Mammary epithelial cell (primary cell): ENCODE measurements around the gene CYREN.

Experiments used
- CTCF ChIP-seq, 2 donors: IDR thresholded peaks in 1 of 2; conservative IDR thresholded peaks in 1 of 2; 2 replicates each; pipeline ENCODE4 v1.5.1; 2011 to 2012; ENCODE audit warnings: inconsistent platforms in 2 of 2, low read length in 2 of 2, mild to moderate bottlenecking in 2 of 2, control low read depth in 1 of 2, low read depth in 1 of 2; ENCODE audit not compliant: insufficient read depth in 1 of 2; ENCODE audit errors: extremely low read depth in 1 of 2
- EZH2 ChIP-seq: IDR thresholded peaks from 2 replicates; pipeline ENCODE4 v1.6.1; 2012; ENCODE audit warnings: low read length, inconsistent platforms, borderline replicate concordance

GRCh38 chr7:135158874-135159273, 11.6 kb downstream of the CYREN start:
- TF ChIP-seq CTCF (conservative IDR thresholded peaks at IDR 0.05 in 1 of 2, IDR thresholded peaks at IDR 0.05 in 1 of 2; ENCODE audit: extremely low read depth in 1 of 2, insufficient read depth in 1 of 2, low read depth in 1 of 2, low read length in 2 of 2) (no peak), EZH2 (no peak)
